Mesenchymal stem cell (in vitro differentiated cells and primary cell): ENCODE data around the gene KIF1A.

ENCODE experiments used
- DNase-seq: peaks from one replicate; pipeline ENCODE4 v3.0.0-alpha.2; 2013
- H2AFZ ChIP-seq: one replicate; pipeline ENCODE4 v1.6.1; 2013; ENCODE audit warnings: low read depth, mild to moderate bottlenecking, control low read depth, inconsistent platforms, low read length, moderate library complexity
- H2AK5ac ChIP-seq: 2 replicates; pipeline ENCODE4 v1.6.1; 2013; ENCODE audit warnings: low read length, moderate library complexity, mild to moderate bottlenecking, inconsistent platforms; ENCODE audit not compliant: severe bottlenecking
- H2BK120ac ChIP-seq: one replicate; pipeline ENCODE4 v1.6.1; 2013; ENCODE audit warnings: low read depth, mild to moderate bottlenecking, inconsistent platforms, low read length, moderate library complexity
- H2BK12ac ChIP-seq, 2 experiments: one replicate each; pipeline ENCODE4 v1.6.1; 2013; ENCODE audit warnings: inconsistent platforms in 2 of 2, low read length in 2 of 2, mild to moderate bottlenecking in 2 of 2, moderate library complexity in 2 of 2, control low read depth in 1 of 2
- H2BK15ac ChIP-seq: one replicate; pipeline ENCODE4 v1.6.1; 2013; ENCODE audit warnings: mild to moderate bottlenecking, low read depth, inconsistent platforms; ENCODE audit not compliant: poor library complexity, severe bottlenecking
- H2BK5ac ChIP-seq: 2 replicates; pipeline ENCODE4 v1.6.1; 2013; ENCODE audit warnings: low read depth, mild to moderate bottlenecking, low read length, control low read depth, inconsistent platforms; ENCODE audit not compliant: poor library complexity, severe bottlenecking
- H3K14ac ChIP-seq, 2 experiments: one replicate each; pipeline ENCODE4 v1.6.1; 2013; ENCODE audit warnings: inconsistent platforms in 2 of 2, low read length in 2 of 2, control low read depth in 1 of 2, mild to moderate bottlenecking in 1 of 2, moderate library complexity in 1 of 2
- H3K18ac ChIP-seq, 2 experiments: one replicate each; pipeline ENCODE4 v1.6.1; 2013; ENCODE audit warnings: inconsistent platforms in 2 of 2, low read length in 2 of 2, control low read depth in 1 of 2, low read depth in 1 of 2, mild to moderate bottlenecking in 1 of 2
- H3K23ac ChIP-seq, 2 experiments: one replicate each; pipeline ENCODE4 v1.6.1; 2013; ENCODE audit warnings: inconsistent platforms in 2 of 2, low read length in 2 of 2, mild to moderate bottlenecking in 2 of 2, moderate library complexity in 2 of 2, control low read depth in 1 of 2
- H3K27ac ChIP-seq: 2 replicates; pipeline ENCODE4 v1.5.1; 2013; ENCODE audit warnings: mild to moderate bottlenecking, moderate library complexity, low read length, control low read depth, inconsistent platforms; ENCODE audit not compliant: poor library complexity, severe bottlenecking
- H3K27me3 ChIP-seq, 2 experiments: 2 replicates each; pipeline versions ENCODE4 v1.6.1 to v1.7.0; 2013; ENCODE audit warnings: low read length in 2 of 2, mild to moderate bottlenecking in 2 of 2, moderate library complexity in 2 of 2, control low read depth in 1 of 2, inconsistent platforms in 1 of 2; ENCODE audit not compliant: control insufficient read depth in 1 of 2, insufficient read depth in 1 of 2
- H3K36me3 ChIP-seq, 2 experiments: 2 replicates each; pipeline versions ENCODE4 v1.6.1 to v1.7.0; 2013; ENCODE audit warnings: low read length in 2 of 2, control low read depth in 1 of 2, inconsistent platforms in 1 of 2, low read depth in 1 of 2, mild to moderate bottlenecking in 1 of 2; ENCODE audit not compliant: insufficient read depth in 2 of 2, control insufficient read depth in 1 of 2
- H3K4ac ChIP-seq, 2 experiments: one replicate each; pipeline ENCODE4 v1.6.1; 2013; ENCODE audit warnings: inconsistent platforms in 2 of 2, low read length in 2 of 2, mild to moderate bottlenecking in 2 of 2, moderate library complexity in 2 of 2, control low read depth in 1 of 2, low read depth in 1 of 2
- H3K4me1 ChIP-seq: 2 replicates; pipeline ENCODE4 v1.6.1; 2013; ENCODE audit warnings: low read depth, low read length, control low read depth; ENCODE audit not compliant: control insufficient read depth, insufficient read depth
- H3K4me2 ChIP-seq: 2 replicates; pipeline ENCODE4 v1.6.1; 2013; ENCODE audit warnings: low read length, mild to moderate bottlenecking, inconsistent platforms; ENCODE audit not compliant: poor library complexity, severe bottlenecking
- H3K4me3 ChIP-seq, 2 experiments: 2 replicates each; pipeline versions ENCODE4 v1.5.1 to v1.7.0; 2013; ENCODE audit warnings: low read length in 2 of 2, mild to moderate bottlenecking in 2 of 2, control low read depth in 1 of 2, low read depth in 1 of 2; ENCODE audit not compliant: insufficient read depth in 1 of 2
- H3K79me1 ChIP-seq: replicated peaks from 2 replicates; pipeline ENCODE4 v1.6.1; 2013; ENCODE audit warnings: mild to moderate bottlenecking, control low read depth, low read length, inconsistent platforms; ENCODE audit not compliant: poor library complexity, severe bottlenecking
- H3K9ac ChIP-seq: 2 replicates; pipeline ENCODE4 v1.7.0; 2013; ENCODE audit warnings: mild to moderate bottlenecking, low read length, moderate library complexity
- H3K9me3 ChIP-seq: 2 replicates; pipeline ENCODE4 v1.7.0; 2013; ENCODE audit warnings: mild to moderate bottlenecking, low read length; ENCODE audit not compliant: control insufficient read depth
- H4K8ac ChIP-seq: one replicate; pipeline ENCODE4 v1.6.1; 2013; ENCODE audit warnings: inconsistent platforms, mild to moderate bottlenecking, low read length, moderate library complexity
- H4K91ac ChIP-seq: one replicate; pipeline ENCODE4 v1.6.1; 2013; ENCODE audit warnings: mild to moderate bottlenecking, low read length, inconsistent platforms
- WGBS: methylation state at CpG from one replicate; pipeline ENCODE4 v1.1.7; 2013; ENCODE audit warnings: mixed read lengths; 5-methylcytosine and 5-hydroxymethylcytosine counted together

The KIF1A gene

GRCh38 chr2:240797500-240797895 is 22.5 kb downstream of the KIF1A start:
- Histone ChIP-seq H3K4me2 (no peak overlapping the region), H3K79me1 (no peaks in the 10 kb centered on the region), H2BK12ac (no peak overlapping the region), H3K23ac (no peak overlapping the region), H4K8ac (no peak overlapping the region), H2BK120ac (no peak overlapping the region), H3K14ac (no peak overlapping the region), H3K18ac (no peak overlapping the region), H4K91ac (no peak overlapping the region), H3K36me3 (no peaks in the 10 kb centered on the region), H2BK15ac (no peak overlapping the region), H3K9ac (no peak overlapping the region), H2AFZ (no peak overlapping the region), H3K4ac (no peak overlapping the region), H2AK5ac (no peak overlapping the region), H3K27me3 (peaks cover 41 to 99% of the 10 kb centered on the region in 2 experiments), H2BK5ac (no peak overlapping the region), H3K4me3 (no peak overlapping the region), H3K4me1 (peaks cover under 1% of the 10 kb centered on the region), H3K27ac (no peak overlapping the region), H3K9me3 (peaks cover 11% of the 10 kb centered on the region)
- 93% methylated on average over 10 of the region's 14 CpGs for WGBS
- no peak for DNase-seq

- Histone ChIP-seq H3K79me1 (no peaks in the 10 kb centered on the region), H3K27me3 (peaks cover 41 to 94% of the 10 kb centered on the region in 2 experiments), H3K4ac (no peak overlapping the region), H3K4me2 (no peak overlapping the region), H3K36me3 (no peaks in the 10 kb centered on the region), H4K91ac (no peak overlapping the region), H2AK5ac (no peak overlapping the region), H3K18ac (no peak overlapping the region), H3K27ac (no peak overlapping the region), H4K8ac (no peak overlapping the region), H3K4me1 (peaks cover 3% of the 10 kb centered on the region), H2AFZ (no peak overlapping the region), H3K9me3 (peaks cover 8% of the 10 kb centered on the region), H2BK5ac (no peak overlapping the region), H3K23ac (no peak overlapping the region), H3K14ac (no peak overlapping the region), H3K9ac (no peak overlapping the region), H2BK15ac (no peak overlapping the region), H3K4me3 (no peak overlapping the region), H2BK120ac (no peak overlapping the region), H2BK12ac (no peak overlapping the region)
- 83% methylated on average over 18 of the region's 19 CpGs for WGBS
- no peak for DNase-seq
These were observed 23.2 kb downstream of the KIF1A start for GRCh38 chr2:240796543-240797499.

GRCh38 chr2:240795916-240796510 is 24.0 kb downstream of the KIF1A start:
- H3K4ac ChIP-seq, result no peak overlapping the region
- H3K14ac ChIP-seq, result no peak overlapping the region

GRCh38 chr2:240795454-240795853 is 24.6 kb downstream of the KIF1A start:
- Histone ChIP-seq H3K4me1 (peaks cover 3% of the 10 kb centered on the region), H3K27ac (no peak overlapping the region), H4K8ac (no peak overlapping the region), H3K4me3 (no peak overlapping the region), H3K18ac (no peak overlapping the region), H2AFZ (no peak overlapping the region), H4K91ac (no peak overlapping the region), H2BK120ac (no peak overlapping the region), H2BK15ac (no peak overlapping the region), H3K9ac (no peak overlapping the region), H2BK12ac (no peak overlapping the region), H3K79me1 (no peaks in the 10 kb centered on the region), H3K14ac (no peak overlapping the region), H3K23ac (no peak overlapping the region), H3K9me3 (no peaks in the 10 kb centered on the region), H2AK5ac (no peak overlapping the region), H2BK5ac (no peak overlapping the region), H3K36me3 (no peaks in the 10 kb centered on the region), H3K27me3 (peaks cover 39 to 85% of the 10 kb centered on the region in 2 experiments), H3K4ac (no peak overlapping the region), H3K4me2 (no peak overlapping the region)
- no peak for DNase-seq
- WGBS, result 90% methylated on average over 11 of the region's 11 CpGs

More at GRCh38 chr2:240795916-240796510, 24.0 kb downstream of the KIF1A start:
- H3K9ac ChIP-seq, result no peak overlapping the region
- H3K4me2 ChIP-seq, result no peak overlapping the region
- H2AFZ ChIP-seq, result no peak overlapping the region
- H3K4me1 ChIP-seq, result peaks cover 3% of the 10 kb centered on the region
- H2AK5ac ChIP-seq, result no peak overlapping the region
- H2BK12ac ChIP-seq, result no peak overlapping the region
- no peak overlapping the region for H2BK5ac ChIP-seq
- H4K8ac ChIP-seq, result no peak overlapping the region
- H3K9me3 ChIP-seq, result no peaks in the 10 kb centered on the region
- no peak overlapping the region for H3K27ac ChIP-seq
- no peaks in the 10 kb centered on the region for H3K36me3 ChIP-seq
- no peaks in the 10 kb centered on the region for H3K79me1 ChIP-seq
- H3K27me3 ChIP-seq, result peaks cover 41 to 86% of the 10 kb centered on the region in 2 experiments
- H2BK15ac ChIP-seq, result no peak overlapping the region
- H3K4me3 ChIP-seq, result no peak overlapping the region
- no peak overlapping the region for H4K91ac ChIP-seq
- H3K23ac ChIP-seq, result no peak overlapping the region
- no peak for DNase-seq
- WGBS, result 90% methylated on average over 21 of the region's 21 CpGs
- no peak overlapping the region for H3K18ac ChIP-seq
- H2BK120ac ChIP-seq, result no peak overlapping the region
